Fibroblast of gingiva (primary cell): ENCODE results near the gene NID2.

Source experiments
- DNase-seq: peaks from one replicate; pipeline ENCODE4 v3.0.0-alpha.2; 2011; ENCODE audit warnings: low read depth

NID2 gene

GRCh38 chr14:52080808-52081755 lies 12.2 kb upstream of the NID2 start:
- peak; percentile 94 for DNase-seq

GRCh38 chr14:52080158-52080800 lies 11.4 kb upstream of the NID2 start:
- DNase-seq, result peak; percentile 87

GRCh38 chr14:52079239-52079959 lies 10.5 kb upstream of the NID2 start:
- DNase-seq, result no peak

- DNase-seq, result no peak
Measured at GRCh38 chr14:52078721-52079120, 9.9 kb upstream of the NID2 start.

- DNase-seq, result peak; percentile 69
Measured at GRCh38 chr14:52078095-52078531, 9.3 kb upstream of the NID2 start.

- DNase-seq, result peak; percentile 48
Measured at GRCh38 chr14:52077256-52077979, 8.6 kb upstream of the NID2 start.

GRCh38 chr14:52076334-52076733 lies 7.5 kb upstream of the NID2 start:
- peak; percentile 96 for DNase-seq

- no peak for DNase-seq
Measured at GRCh38 chr14:52075371-52075770, 6.5 kb upstream of the NID2 start.

GRCh38 chr14:52073251-52073650 lies 4.4 kb upstream of the NID2 start:
- DNase-seq, result peak; percentile 45

- DNase-seq, result no peak
Measured at GRCh38 chr14:52072266-52072780, 3.5 kb upstream of the NID2 start.

GRCh38 chr14:52071675-52072074 lies 2.8 kb upstream of the NID2 start:
- no peak for DNase-seq

GRCh38 chr14:52070051-52070431 lies 1.2 kb upstream of the NID2 start:
- no peak for DNase-seq

- peak; percentile 58 for DNase-seq
Measured at GRCh38 chr14:52069307-52070050, 620 bp upstream of the NID2 start.

- no peak for DNase-seq
Measured at GRCh38 chr14:52067873-52068614, 815 bp downstream of the NID2 start.

GRCh38 chr14:52064174-52064573 lies 4.7 kb downstream of the NID2 start:
- DNase-seq, result peak; percentile 71

GRCh38 chr14:52063052-52063462 lies 5.8 kb downstream of the NID2 start:
- DNase-seq, result no peak

GRCh38 chr14:52061890-52062289 lies 7.0 kb downstream of the NID2 start:
- no peak for DNase-seq

- DNase-seq, result no peak
Measured at GRCh38 chr14:52061390-52061789, 7.5 kb downstream of the NID2 start.

GRCh38 chr14:52060080-52060479 lies 8.8 kb downstream of the NID2 start:
- DNase-seq, result peak; percentile 62

GRCh38 chr14:52059649-52060048 lies 9.2 kb downstream of the NID2 start:
- DNase-seq, result no peak
